GM19324 (cell line): Measurements from ENCODE around the gene C3.

Experiments used
- ATAC-seq: cut with Tn5 transposase; IDR thresholded peaks from one replicate; pipeline ENCODE4 v1.9.1; 2021; ENCODE audit warnings: mild to moderate bottlenecking, moderate library complexity; ENCODE audit not compliant: unreplicated experiment, low FRiP score

The C3 gene

GRCh38 chr19:6732803-6733337, 12.4 kb upstream of the C3 start:
- ATAC-seq = no peak

- ATAC-seq = no peak
These were observed 11.4 kb upstream of the C3 start for GRCh38 chr19:6731822-6732221.

GRCh38 chr19:6730941-6731670, 10.7 kb upstream of the C3 start:
- ATAC-seq = no peak

- no peak for ATAC-seq
These were observed 9.8 kb upstream of the C3 start for GRCh38 chr19:6730153-6730804.

- ATAC-seq = no peak
These were observed 9.2 kb upstream of the C3 start for GRCh38 chr19:6729573-6730152.

- no peak for ATAC-seq
These were observed 7.9 kb upstream of the C3 start for GRCh38 chr19:6728346-6728745.

- ATAC-seq = no peak
These were observed 5.2 kb upstream of the C3 start for GRCh38 chr19:6725513-6726231.

- ATAC-seq = no peak
These were observed 4.4 kb upstream of the C3 start for GRCh38 chr19:6724631-6725492.

- ATAC-seq = no peak
These were observed 3.3 kb upstream of the C3 start for GRCh38 chr19:6723738-6724137.

GRCh38 chr19:6723108-6723618, 2.7 kb upstream of the C3 start:
- ATAC-seq = no peak

GRCh38 chr19:6721773-6722172, 1.3 kb upstream of the C3 start:
- no peak for ATAC-seq

- ATAC-seq = no peak
These were observed 656 bp upstream of the C3 start for GRCh38 chr19:6721138-6721474.

GRCh38 chr19:6719992-6720368, 470 bp downstream of the C3 start:
- ATAC-seq = no peak

- no peak for ATAC-seq
These were observed 949 bp downstream of the C3 start for GRCh38 chr19:6719540-6719861.

GRCh38 chr19:6718741-6719539, 1.5 kb downstream of the C3 start:
- no peak for ATAC-seq

- ATAC-seq = no peak
These were observed 2.2 kb downstream of the C3 start for GRCh38 chr19:6718111-6718740.

GRCh38 chr19:6717441-6717971, 2.9 kb downstream of the C3 start:
- ATAC-seq = no peak

- ATAC-seq = no peak
These were observed 3.4 kb downstream of the C3 start for GRCh38 chr19:6717036-6717435.

- no peak for ATAC-seq
These were observed 3.9 kb downstream of the C3 start for GRCh38 chr19:6716610-6716970.
